HG03159 (cell line): Measurements from ENCODE around the gene SLC16A1.
A peak's percentile ranks its signal among the peaks of the same experiment; 100 is the strongest.
"Not testable (repeated sequence)": the region's sequence is repeated elsewhere in the genome, so short reads cannot be mapped to it uniquely, and the experiment has no call there.

Source experiments
- ATAC-seq: cut with Tn5 transposase; IDR thresholded peaks from one replicate; pipeline ENCODE4 v1.9.1; 2021; ENCODE audit warnings: mild to moderate bottlenecking, moderate library complexity; ENCODE audit not compliant: unreplicated experiment

SLC16A1 gene

GRCh38 chr1:112971006-112971405 lies 15.0 kb upstream of the SLC16A1 start:
- no peak for ATAC-seq

GRCh38 chr1:112964347-112964746 lies 8.4 kb upstream of the SLC16A1 start:
- no peak for ATAC-seq

DNA sequence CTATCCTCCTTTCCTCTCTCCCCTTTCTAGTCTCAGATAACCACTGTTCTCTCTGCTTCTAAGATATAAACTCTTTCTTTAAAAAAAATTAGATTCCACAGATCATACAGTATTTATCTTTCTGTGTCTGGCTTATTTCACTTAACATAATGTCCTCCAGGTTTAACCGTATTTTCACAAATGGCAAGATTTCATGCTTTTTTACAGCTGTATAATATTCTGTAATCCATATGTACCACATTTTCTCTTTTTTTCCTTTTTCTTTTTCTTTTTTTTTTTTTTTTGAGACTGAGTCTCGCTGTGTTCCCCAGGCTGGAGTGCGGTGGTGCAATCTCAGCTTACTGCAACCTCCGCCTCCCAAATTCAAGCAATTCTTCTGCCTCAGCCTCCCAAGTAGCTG lies 5.1 kb upstream of the SLC16A1 start:
- no peak for ATAC-seq

DNA sequence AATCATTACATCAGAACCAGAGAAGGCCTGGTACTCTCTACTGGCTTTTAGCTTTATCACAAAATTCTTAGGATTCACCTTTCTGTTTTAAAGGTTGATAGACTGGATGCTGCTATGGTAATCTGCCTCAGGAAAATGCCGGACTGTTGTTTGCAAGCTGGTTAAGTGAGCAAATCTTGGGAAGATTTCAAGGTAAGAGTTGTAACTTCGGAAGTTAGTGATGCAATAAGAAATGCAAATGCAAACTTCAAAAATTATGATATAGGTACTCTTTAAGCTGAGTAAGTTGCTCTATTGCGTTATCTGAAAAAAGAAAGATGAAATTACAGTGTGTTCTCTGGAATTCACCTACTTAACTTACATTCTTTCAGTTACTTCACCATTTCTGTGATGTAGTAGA lies 4.4 kb upstream of the SLC16A1 start:
- no peak for ATAC-seq

DNA sequence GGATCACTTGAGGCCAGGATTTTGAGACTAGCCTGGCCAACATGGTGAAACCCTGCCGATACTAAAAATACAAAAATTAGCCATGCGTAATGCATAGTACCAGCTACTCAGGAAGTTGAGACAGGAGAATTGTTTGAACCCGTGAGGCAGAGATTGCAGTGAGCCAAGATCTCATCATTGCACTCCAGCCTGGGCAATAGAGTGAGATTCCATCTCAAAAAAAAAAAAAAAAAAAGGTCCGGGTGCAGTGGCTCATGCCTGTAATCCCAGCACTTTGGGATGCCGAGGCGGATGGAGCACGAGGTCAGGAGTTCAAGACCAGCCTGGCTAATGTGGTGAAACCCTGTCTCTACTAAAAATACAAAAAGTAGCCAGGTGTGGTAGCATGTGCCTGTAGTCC lies 2.2 kb upstream of the SLC16A1 start:
- not testable (repeated sequence) for ATAC-seq

DNA sequence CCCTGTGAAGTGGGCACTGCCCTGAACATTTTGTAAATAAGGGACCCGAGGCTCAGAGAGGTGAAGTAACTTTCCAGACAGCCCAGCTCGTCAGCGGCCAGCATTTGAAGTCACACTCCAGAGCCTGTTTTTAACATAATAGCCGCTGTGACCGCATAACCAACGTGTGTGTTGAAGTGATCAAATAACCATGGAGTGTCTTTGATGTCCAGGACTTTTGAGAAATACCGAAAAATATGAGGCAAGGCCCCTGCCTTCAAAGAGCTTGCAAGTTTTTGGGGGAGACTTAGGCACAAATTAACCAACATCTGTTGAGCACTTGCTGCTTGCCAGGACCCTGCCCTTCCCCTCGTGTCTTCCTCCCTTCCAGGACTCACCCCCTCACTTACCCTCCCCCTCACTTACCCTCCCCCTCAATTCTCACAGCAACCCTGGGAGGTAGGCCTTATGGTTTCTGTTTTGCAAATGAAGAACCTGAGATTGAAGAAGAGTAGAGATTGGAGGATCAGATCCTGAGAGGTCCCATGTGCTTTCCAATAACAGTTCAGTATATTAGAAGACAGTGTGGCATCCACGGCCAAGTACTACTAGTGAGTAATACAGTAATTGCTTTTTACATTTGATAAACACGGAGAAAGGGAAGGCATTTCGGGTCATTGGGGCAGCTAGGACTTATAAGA lies 1.3 kb upstream of the SLC16A1 start:
- ATAC-seq = peak; percentile 50

GRCh38 chr1:112956544-112957132 lies 642 bp upstream of the SLC16A1 start:
- peak; percentile 14 for ATAC-seq

DNA sequence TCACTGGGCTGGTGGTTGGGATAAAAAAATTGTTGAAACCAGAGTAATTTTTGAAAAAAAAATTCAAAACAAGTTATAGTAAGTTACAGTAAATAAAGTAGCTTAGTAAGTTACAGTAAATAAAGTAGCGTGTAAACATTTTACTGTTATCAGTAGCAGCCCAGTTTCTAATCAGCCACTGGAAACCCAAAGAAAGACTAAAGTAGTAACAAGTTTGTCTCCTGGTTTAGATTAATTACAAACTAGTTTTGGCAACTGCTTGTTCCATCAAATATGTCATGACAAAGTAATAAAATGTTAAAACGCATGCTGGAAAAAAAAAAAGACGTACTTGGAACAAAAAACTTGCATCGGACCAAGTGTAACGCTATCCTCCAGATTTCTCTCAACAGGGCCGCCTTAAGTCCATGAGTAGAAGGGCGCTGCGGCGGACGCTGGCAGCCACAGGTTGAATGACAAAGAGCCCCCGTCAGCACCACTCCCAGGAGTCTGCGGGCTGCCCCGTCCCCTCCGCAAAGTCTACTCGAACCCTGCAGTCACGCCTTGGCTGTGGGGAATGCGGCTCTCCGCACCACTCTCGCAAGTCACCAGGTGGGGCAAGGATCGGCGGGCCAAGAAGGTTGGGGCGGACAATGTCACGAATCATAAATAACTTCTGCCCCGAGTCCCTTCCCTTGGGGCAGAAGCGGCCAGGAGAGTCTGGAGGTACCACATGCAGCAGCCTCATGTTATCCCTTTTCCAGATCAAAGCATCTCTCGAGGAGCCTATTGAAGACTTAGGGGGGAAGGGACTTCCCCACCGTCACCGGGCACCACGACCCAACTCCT lies 837 bp downstream of the SLC16A1 start:
- peak; percentile 8 for ATAC-seq

DNA sequence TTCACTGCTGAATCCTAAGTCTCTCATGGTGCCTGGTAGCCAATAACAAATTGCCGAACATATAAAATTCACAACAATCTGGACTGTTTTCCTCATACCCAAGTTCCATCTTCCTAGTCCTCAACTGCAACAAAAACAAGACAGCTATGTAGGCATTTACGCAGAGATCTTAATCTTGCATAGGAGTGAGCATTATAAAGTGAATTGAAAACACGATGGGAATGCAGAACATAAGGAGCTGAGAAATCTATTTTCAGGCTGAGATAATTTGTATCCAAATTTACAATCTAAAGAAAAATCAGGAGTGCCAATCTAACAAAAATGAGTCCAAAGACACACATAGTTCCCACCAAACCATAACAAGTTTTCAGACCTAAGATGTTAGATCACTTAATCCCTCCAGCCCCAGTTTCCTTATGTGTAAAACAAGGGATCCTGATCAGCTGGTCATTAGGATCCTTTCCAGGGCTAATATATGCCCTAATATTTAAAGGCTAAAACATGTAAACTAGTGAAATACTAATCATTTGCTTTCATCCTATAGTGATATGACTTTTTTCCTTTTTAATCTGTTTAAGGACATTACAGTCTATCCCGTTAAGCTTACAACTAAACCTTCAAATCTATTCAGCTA lies 1.9 kb downstream of the SLC16A1 start:
- no peak for ATAC-seq

- no peak for ATAC-seq
Observed at GRCh38 chr1:112950426-112950825, 5.6 kb downstream of the SLC16A1 start.

DNA sequence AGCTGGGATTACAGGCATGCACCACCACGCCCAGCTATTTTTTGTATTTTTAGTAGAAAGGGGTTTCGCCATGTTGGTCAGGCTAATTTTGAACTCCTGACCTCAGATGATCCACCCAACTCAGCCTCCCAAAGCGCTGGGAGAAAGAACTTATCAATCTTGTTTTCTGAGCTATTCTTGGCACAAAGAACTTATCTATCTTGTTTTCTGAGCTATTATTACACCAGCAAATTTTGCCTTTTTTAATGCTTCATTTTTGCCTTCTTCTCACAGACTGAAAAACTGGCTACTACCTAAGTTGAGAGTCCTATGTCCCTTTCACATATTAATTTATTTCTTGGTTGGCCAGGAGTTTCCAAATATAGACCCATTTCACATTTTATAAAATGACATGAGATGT lies 9.3 kb downstream of the SLC16A1 start:
- no peak for ATAC-seq

GRCh38 chr1:112939810-112940209 lies 16.2 kb downstream of the SLC16A1 start:
- no peak for ATAC-seq

GRCh38 chr1:112938210-112938609 lies 17.8 kb downstream of the SLC16A1 start:
- ATAC-seq = no peak

DNA sequence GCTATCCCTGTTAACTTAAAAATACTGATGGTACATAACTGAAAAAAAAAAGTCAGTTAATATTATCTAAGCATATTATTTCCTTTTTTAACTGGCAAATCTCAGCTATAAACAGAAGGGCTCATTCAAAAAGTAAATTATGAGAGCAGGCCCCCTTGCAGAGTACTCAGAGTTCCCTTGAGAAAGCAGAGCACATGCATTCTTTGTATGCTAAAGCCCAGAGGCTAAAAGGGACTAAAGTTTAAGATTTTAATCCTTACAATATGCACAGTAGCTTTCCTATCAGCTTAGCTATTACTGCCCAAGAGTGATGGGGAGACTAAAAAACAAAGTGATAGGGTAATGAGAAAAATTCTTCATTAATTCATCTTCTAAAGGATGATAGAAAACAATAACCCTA lies 18.5 kb downstream of the SLC16A1 start:
- ATAC-seq = no peak

DNA sequence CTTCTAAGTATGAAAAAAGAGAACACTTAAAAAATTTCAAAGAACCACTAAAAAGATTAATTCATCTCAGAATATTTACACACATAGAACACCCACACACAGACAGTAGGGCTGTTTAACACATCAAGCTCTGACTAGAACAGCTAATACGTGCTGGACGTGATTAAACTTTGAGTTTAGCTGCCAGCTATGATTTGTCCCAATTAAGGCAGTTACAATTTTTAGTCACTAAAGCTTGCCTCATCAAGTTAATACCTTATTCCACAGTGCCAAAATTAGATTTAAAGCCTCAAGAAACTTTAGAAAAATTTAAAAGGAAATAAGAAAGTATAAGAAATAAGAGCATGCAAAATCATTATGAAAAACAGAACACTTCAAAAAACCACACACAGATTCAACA lies 18.9 kb downstream of the SLC16A1 start:
- no peak for ATAC-seq

GRCh38 chr1:112935461-112936111 lies 20.4 kb downstream of the SLC16A1 start:
- no peak for ATAC-seq

GRCh38 chr1:112934577-112934976 lies 21.4 kb downstream of the SLC16A1 start:
- ATAC-seq = no peak

DNA sequence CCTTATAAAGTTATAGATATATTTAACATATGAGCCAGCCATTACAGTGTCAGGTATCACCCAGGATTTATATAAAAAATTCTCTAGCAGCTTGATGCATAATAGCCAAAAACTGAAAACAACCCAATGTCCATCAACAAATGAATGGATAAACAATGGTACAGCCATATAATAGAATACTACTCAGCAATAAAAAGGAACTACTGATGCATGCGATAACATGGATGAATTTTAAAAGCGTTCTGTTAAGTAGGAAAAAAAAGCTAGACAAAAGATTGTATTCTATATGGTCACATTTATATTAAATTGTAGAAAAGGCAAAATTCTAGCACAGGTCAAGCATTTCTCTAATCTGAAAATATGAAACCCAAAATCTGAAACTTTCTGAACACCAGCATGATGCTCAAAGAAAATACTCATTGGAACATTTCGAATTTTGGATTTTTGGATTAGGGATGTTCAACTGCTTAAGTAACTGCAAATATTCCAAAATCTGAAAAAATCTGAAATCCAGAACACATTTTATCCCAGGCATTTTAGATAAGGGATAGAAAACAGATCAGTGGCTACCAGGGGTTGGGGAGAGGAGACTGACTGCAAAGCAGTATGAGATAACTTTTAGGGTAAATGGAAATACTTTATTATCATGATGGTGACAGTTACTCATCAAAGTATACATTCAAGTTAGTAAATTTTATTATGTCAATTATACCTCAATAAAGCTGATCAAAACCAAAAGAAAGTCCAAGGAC lies 22.0 kb downstream of the SLC16A1 start:
- ATAC-seq = no peak

DNA sequence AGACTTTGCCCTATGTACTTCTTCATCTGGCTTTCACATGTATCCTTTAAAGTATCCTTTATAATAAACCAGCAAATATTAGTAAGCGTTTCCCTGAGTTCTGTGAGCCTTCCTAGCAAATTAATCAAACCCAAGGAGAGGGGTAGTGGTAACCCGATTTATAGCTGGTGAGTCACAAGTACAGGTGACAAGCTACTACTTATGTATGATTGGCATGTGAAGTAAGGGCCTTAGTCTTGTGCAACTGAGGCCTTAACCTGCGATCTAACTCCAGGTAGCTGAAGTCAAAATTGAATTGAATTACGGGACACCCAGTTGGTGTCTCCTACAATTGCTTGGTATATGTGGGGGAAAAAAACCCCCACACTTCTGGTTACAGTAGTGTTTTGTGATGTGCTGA lies 26.0 kb downstream of the SLC16A1 start:
- no peak for ATAC-seq

DNA sequence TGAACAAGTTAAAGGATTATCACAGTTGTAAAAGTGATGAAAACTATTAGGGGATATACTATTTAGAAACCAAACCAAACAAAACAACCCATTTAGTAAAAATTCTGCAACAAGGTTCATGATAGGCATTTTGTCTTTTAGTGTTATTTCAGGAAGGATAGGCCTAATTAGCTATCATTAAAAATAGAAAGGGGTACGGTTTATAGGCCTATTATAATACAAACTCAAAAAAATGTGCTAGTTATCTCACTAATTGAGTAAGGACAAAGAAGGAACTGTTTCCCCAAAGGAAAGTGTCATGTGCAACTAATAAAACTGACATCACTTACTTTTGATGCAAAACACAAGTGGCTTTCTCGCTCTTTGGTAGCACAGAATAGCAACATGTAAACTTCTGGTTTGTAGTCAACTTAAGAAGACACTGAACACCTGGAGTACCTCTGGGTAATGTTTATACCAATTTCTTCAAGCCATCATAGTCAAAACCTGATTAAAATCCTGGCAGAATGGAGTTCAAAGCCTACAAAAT lies 28.5 kb downstream of the SLC16A1 start:
- no peak for ATAC-seq
